H1 (cell line): ENCODE data around the gene OSTF1. TPM values are rescaled to one million over a fixed set of nuclear protein-coding genes. Genes with fewer than 3 reads are reported as not detected.

Experiments
- CTCF ChIA-PET: fragments of 300-600 bp; sonication (Branson Sonifier 250); formaldehyde crosslinking; loops from one replicate; lab custom pipeline; 2021; ENCODE audit not compliant: partially characterized antibody; lab: Charles Lee
- POLR2A ChIA-PET: fragments of 300-600 bp; sonication (Branson Sonifier 250); formaldehyde crosslinking; loops from one replicate; lab custom pipeline; 2021; ENCODE audit warnings: inconsistent platforms; ENCODE audit not compliant: partially characterized antibody; lab: Charles Lee
- DNase-seq, 2 experiments: peaks; one replicate each; pipeline versions ENCODE4 v3.0.0 to v3.0.0-alpha.2; 2010 to 2022; ENCODE audit warnings: low spot score in 2 of 2, low read depth in 1 of 2, mixed read lengths in 1 of 2
- FAIRE-seq: peaks from 2 replicates; lab custom pipeline; 2011; peaks lifted over from hg19 to GRCh38; lab: Jason Lieb, UNC
- H2AFZ ChIP-seq: 2 replicates; pipeline ENCODE4 v1.8.1; 2012; ENCODE audit warnings: low read length, inconsistent platforms
- H2AK5ac ChIP-seq: 2 replicates; pipeline ENCODE4 v1.6.1; 2013; ENCODE audit warnings: low read depth, low read length
- H2BK120ac ChIP-seq: replicated peaks from 2 replicates; pipeline ENCODE3; 2013; ENCODE audit warnings: low read depth, low read length, inconsistent platforms
- H2BK12ac ChIP-seq: 2 replicates; pipeline ENCODE4 v1.6.1; 2013; ENCODE audit warnings: low read depth, low read length
- H2BK15ac ChIP-seq: 2 replicates; pipeline ENCODE4 v1.6.1; 2013; ENCODE audit warnings: low read length
- H2BK20ac ChIP-seq: 2 replicates; pipeline ENCODE4 v1.6.1; 2013; ENCODE audit warnings: low read length
- H2BK5ac ChIP-seq: 2 replicates; pipeline ENCODE4 v1.6.1; 2013; ENCODE audit warnings: low read depth, low read length
- H3K14ac ChIP-seq: 2 replicates; pipeline ENCODE4 v1.6.1; 2013; ENCODE audit warnings: inconsistent platforms; ENCODE audit not compliant: insufficient read length
- H3K18ac ChIP-seq: 2 replicates; pipeline ENCODE4 v1.6.1; 2013; ENCODE audit warnings: low read length; ENCODE audit errors: extremely low read depth
- H3K23ac ChIP-seq: 2 replicates; pipeline ENCODE4 v1.6.1; 2013; ENCODE audit warnings: inconsistent platforms; ENCODE audit not compliant: insufficient read length
- H3K23me2 ChIP-seq: 2 replicates; pipeline ENCODE4 v1.6.1; 2013; ENCODE audit warnings: low read depth, low read length
- H3K27ac ChIP-seq: 2 replicates; pipeline ENCODE4 v1.6.1; 2011; ENCODE audit warnings: low read depth, low read length, inconsistent platforms
- H3K27me3 ChIP-seq, 4 experiments: replicated peaks in 1 of 4; 1 replicate in 1 of 4; 2 replicates in 3 of 4; pipeline versions ENCODE4 v1.6.1 to v1.8.1; 2011 to 2013; ENCODE audit warnings: low read length in 3 of 4, mild to moderate bottlenecking in 3 of 4, inconsistent platforms in 2 of 4, mixed read lengths in 2 of 4, moderate library complexity in 1 of 4; ENCODE audit not compliant: control insufficient read depth in 3 of 4, insufficient read depth in 3 of 4; ENCODE audit errors: extremely low read depth in 1 of 4
- H3K36me3 ChIP-seq, 4 experiments: 2 replicates each; pipeline versions ENCODE4 v1.6.1 to v1.8.1; 2011 to 2013; ENCODE audit warnings: mild to moderate bottlenecking in 4 of 4, low read length in 3 of 4, moderate library complexity in 2 of 4, control low read depth in 1 of 4, inconsistent platforms in 1 of 4; ENCODE audit not compliant: insufficient read depth in 4 of 4, control insufficient read depth in 2 of 4
- H3K4ac ChIP-seq: replicated peaks from 2 replicates; pipeline ENCODE3; 2013; ENCODE audit warnings: low read length, low read depth, mixed read lengths, inconsistent platforms; ENCODE audit not compliant: insufficient read length
- H3K4me1 ChIP-seq, 4 experiments: replicated peaks in 1 of 4; 1 replicate in 1 of 4; 2 replicates in 3 of 4; pipeline versions ENCODE4 v1.6.1 to v1.8.1; 2011 to 2013; ENCODE audit warnings: low read length in 3 of 4, inconsistent platforms in 2 of 4, mixed read lengths in 1 of 4; ENCODE audit not compliant: insufficient read depth in 4 of 4, control insufficient read depth in 3 of 4
- H3K4me2 ChIP-seq, 2 experiments: 2 replicates each; pipeline versions ENCODE4 v1.6.1 to v1.8.1; 2011 to 2013; ENCODE audit warnings: low read depth in 2 of 2, low read length in 2 of 2, control low read depth in 1 of 2, inconsistent platforms in 1 of 2, mild to moderate bottlenecking in 1 of 2; ENCODE audit not compliant: insufficient read depth in 1 of 2
- H3K4me3 ChIP-seq, 4 experiments: fragments of 200-600, 300-600 bp in 1 of 4; sonication (generic), shearing (Covaris generic), sonication (Bioruptor Twin) in 1 of 4; 2 replicates each; pipeline versions ENCODE4 v1.5.1 to v1.8.1; 2011 to 2016; ENCODE audit warnings: low read length in 4 of 4, low read depth in 3 of 4, control low read depth in 2 of 4, inconsistent platforms in 2 of 4, mild to moderate bottlenecking in 2 of 4, mixed read lengths in 1 of 4, moderate library complexity in 1 of 4; ENCODE audit not compliant: insufficient read depth in 2 of 4; ENCODE audit errors: extremely low read depth in 1 of 4
- H3K56ac ChIP-seq: replicated peaks from 2 replicates; pipeline ENCODE3; 2013; ENCODE audit warnings: low read depth, mild to moderate bottlenecking, mixed read lengths, low read length, inconsistent platforms; ENCODE audit not compliant: insufficient read length
- H3K79me1 ChIP-seq: 2 replicates; pipeline ENCODE4 v1.6.1; 2013; ENCODE audit warnings: low read depth, low read length, control low read depth
- H3K79me2 ChIP-seq, 2 experiments: 2 replicates each; pipeline versions ENCODE4 v1.6.1 to v1.8.1; 2012 to 2013; ENCODE audit warnings: low read length in 2 of 2, mild to moderate bottlenecking in 2 of 2, inconsistent platforms in 1 of 2; ENCODE audit not compliant: insufficient read depth in 2 of 2, control insufficient read depth in 1 of 2
- H3K9ac ChIP-seq, 4 experiments: replicated peaks in 1 of 4; 1 replicate in 1 of 4; 2 replicates in 3 of 4; pipeline versions ENCODE4 v1.6.1 to v1.8.1; 2011 to 2013; ENCODE audit warnings: low read depth in 3 of 4, low read length in 3 of 4, control low read depth in 2 of 4, mild to moderate bottlenecking in 2 of 4, moderate library complexity in 2 of 4, inconsistent platforms in 1 of 4; ENCODE audit errors: extremely low read depth in 1 of 4
- H3K9me3 ChIP-seq, 2 experiments: 2 replicates each; pipeline versions ENCODE4 v1.6.1 to v1.8.1; 2012 to 2013; ENCODE audit warnings: mild to moderate bottlenecking in 2 of 2, moderate library complexity in 2 of 2, control low read depth in 1 of 2, inconsistent platforms in 1 of 2, low read depth in 1 of 2, low read length in 1 of 2, mixed read lengths in 1 of 2; ENCODE audit not compliant: insufficient read depth in 2 of 2
- H4K20me1 ChIP-seq, 2 experiments: replicated peaks in 1 of 2; 2 replicates each; pipeline versions ENCODE3 to v1.8.1; 2011 to 2013; ENCODE audit warnings: inconsistent platforms in 2 of 2, low read length in 2 of 2, mild to moderate bottlenecking in 1 of 2; ENCODE audit not compliant: insufficient read depth in 2 of 2, control insufficient read depth in 1 of 2
- H4K5ac ChIP-seq: 2 replicates; pipeline ENCODE4 v1.6.1; 2013; ENCODE audit warnings: low read length, low read depth, mixed read lengths, inconsistent platforms; ENCODE audit not compliant: insufficient read length
- H4K8ac ChIP-seq: 2 replicates; pipeline ENCODE4 v1.8.0; 2013; ENCODE audit warnings: mild to moderate bottlenecking, moderate library complexity, low read length, inconsistent platforms; ENCODE audit not compliant: insufficient read depth; ENCODE audit errors: extremely low read depth
- H4K91ac ChIP-seq: replicated peaks from 2 replicates; pipeline ENCODE3; 2013; ENCODE audit warnings: low read length, mixed read lengths, inconsistent platforms; ENCODE audit not compliant: insufficient read length
- ATF2 ChIP-seq: IDR thresholded peaks from 2 replicates; pipeline ENCODE4 v1.6.1; 2012; ENCODE audit warnings: low read length, inconsistent platforms
- CBX5 ChIP-seq: fragments of 300-800, 300-1000 bp; sonication (generic); IDR thresholded peaks from 2 replicates; pipeline ENCODE4 v1.7.1; 2016; ENCODE audit warnings: antibody characterized with exemption, low read length, low read depth
- FOSL1 ChIP-seq: IDR thresholded peaks from 2 replicates; pipeline ENCODE4 v1.6.1; 2011; ENCODE audit warnings: mild to moderate bottlenecking, low read depth, low read length, moderate library complexity; ENCODE audit not compliant: insufficient read depth
- HDAC2 ChIP-seq, 2 experiments: fragments of 300-600 bp in 1 of 2; sonication (generic) in 1 of 2; IDR thresholded peaks; 2 replicates each; pipeline ENCODE4 v1.6.1; 2011 to 2012; ENCODE audit warnings: low read depth in 2 of 2, low read length in 2 of 2, mild to moderate bottlenecking in 2 of 2, moderate library complexity in 2 of 2, borderline replicate concordance in 1 of 2, inconsistent platforms in 1 of 2
- RFX5 ChIP-seq: IDR thresholded peaks from 2 replicates; pipeline ENCODE4 v1.6.1; 2011; ENCODE audit warnings: low read depth, low read length, improper control_type of control experiment, borderline replicate concordance
- SIX5 ChIP-seq: IDR thresholded peaks from 2 replicates; pipeline ENCODE4 v1.6.1; 2011; ENCODE audit warnings: mild to moderate bottlenecking, low read depth, low read length
- SP4 ChIP-seq: IDR thresholded peaks from 2 replicates; pipeline ENCODE4 v1.6.1; 2012; ENCODE audit warnings: low read length, inconsistent platforms
- TAF7 ChIP-seq: optimal IDR thresholded peaks from 2 replicates; pipeline ENCODE3; 2011; ENCODE audit warnings: low read depth, mild to moderate bottlenecking, inconsistent platforms, low read length, moderate library complexity, borderline replicate concordance
- TCF12 ChIP-seq: IDR thresholded peaks from 2 replicates; pipeline ENCODE4 v1.6.1; 2011; ENCODE audit warnings: low read depth, mild to moderate bottlenecking, low read length
- WGBS, 2 experiments: shearing (Covaris generic) in 1 of 2; methylation state at CpG; one replicate each; pipeline versions ENCODE4 v1.1.6 to v1.1.7; 2013 to 2015; ENCODE audit warnings: low lambda C conversion rate in 2 of 2, mixed read lengths in 2 of 2, inconsistent platforms in 1 of 2, low coverage in 1 of 2, missing lambda C conversion rate in 1 of 2; ENCODE audit not compliant: insufficient replicate concordance in 2 of 2, insufficient coverage in 1 of 2, insufficient read length in 1 of 2; ENCODE audit errors: extremely low coverage in 1 of 2, missing lambda C conversion rate in 1 of 2; 5-methylcytosine and 5-hydroxymethylcytosine counted together
- polyA plus RNA-seq, 7 experiments: library from polyadenylated mRNA; depleted of rRNA in 3 of 7; stranded (reverse) in 5 of 7; unstranded in 2 of 7; fragments of >200 nt in 5 of 7; fragments of 200-250 nt in 2 of 7; gene quantifications; 1 replicate in 5 of 7; 2 replicates in 1 of 7; 4 replicates in 1 of 7; pipeline versions ENCODE4 v1.2.1 to v1.2.3, GENCODE V29; 2011 to 2013; ENCODE audit warnings: missing spikeins in 2 of 7, mixed read lengths in 2 of 7
- total RNA-seq: library from RNA; stranded (reverse); fragmentation: NEBNext Ultra II Directional; extraction: Animal tissue kit (Norgen Biotek cat#: 25700); gene quantifications from 2 replicates; pipeline ENCODE4 v1.2.1, GENCODE V29; 2021

Gene OSTF1
- total and polyA plus RNA-seq, 2 of the 8 experiments (the other 6 are each of a cell fraction or from before 2014, with no cell fraction given): 5.0 to 18.9 TPM

DNA sequence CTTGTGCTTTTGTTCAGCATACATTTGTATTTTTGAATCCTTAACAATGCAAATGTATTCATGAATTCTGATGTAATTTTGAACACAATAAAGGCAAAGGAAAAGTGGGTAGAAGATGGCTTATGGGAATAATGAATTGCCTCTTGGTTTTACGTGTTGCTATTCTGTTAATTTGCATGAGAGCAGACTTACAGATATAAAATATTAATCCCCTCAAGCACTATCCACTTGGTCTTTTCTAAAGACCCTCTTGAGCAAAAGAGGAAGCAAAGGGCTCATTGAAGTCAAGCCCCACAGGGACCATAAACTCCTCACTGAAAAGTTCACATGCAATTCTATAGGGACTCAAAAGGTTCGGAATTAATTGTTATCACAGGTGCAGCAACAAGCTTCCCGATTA is 51.9 kb downstream of the OSTF1 start:
- H3K27ac ChIP-seq: no peak overlapping the region
- 88% methylated on average over 3 of the region's 3 CpGs; no CpG with 5 or more reads in 1 of the 2 experiments for WGBS, 2 experiments
- no peaks in the 10 kb centered on the region for H3K36me3 ChIP-seq
- no peak overlapping the region for H3K23ac ChIP-seq
- no peak overlapping the region for H2AK5ac ChIP-seq
- H3K9me3 ChIP-seq: 0 out of 4 replicates have a peak, but pooled peaks cover 0 to 3% of the 10 kb centered on the region in 2 experiments
- no peak overlapping the region for H2BK5ac ChIP-seq
- H3K56ac ChIP-seq: no peak overlapping the region
- H4K5ac ChIP-seq: no peak overlapping the region
- CTCF ChIA-PET: no interaction called here
- no peak overlapping the region for H2AFZ ChIP-seq
- no peaks in the 10 kb centered on the region for H3K4me1 ChIP-seq
- H3K18ac ChIP-seq: no peak overlapping the region
- H4K20me1 ChIP-seq: no peaks in the 10 kb centered on the region
- TF ChIP-seq ATF2: no peak
- no peak for TF ChIP-seq FOSL1
- TF ChIP-seq TAF7: no peak
- no peak for TF ChIP-seq CBX5
- TF ChIP-seq HDAC2 (IDR thresholded peaks at IDR 0.05; ENCODE audit: borderline replicate concordance in 1 of 2, low read depth in 2 of 2, low read length in 2 of 2): no peak
- no peak for TF ChIP-seq TCF12
- no peak for TF ChIP-seq SIX5
- TF ChIP-seq RFX5: no peak
- no peak for TF ChIP-seq SP4
- H2BK15ac ChIP-seq: no peak overlapping the region
- no peaks in the 10 kb centered on the region for H3K79me1 ChIP-seq
- H3K4me2 ChIP-seq: no peak overlapping the region
- DNase-seq (no peak), FAIRE-seq (no peak)
- no peak overlapping the region for H2BK20ac ChIP-seq
- no peak overlapping the region for H4K91ac ChIP-seq
- H2BK120ac ChIP-seq: no peak overlapping the region
- H3K27me3 ChIP-seq: no peaks in the 10 kb centered on the region
- no peak overlapping the region for H3K9ac ChIP-seq
- POLR2A ChIA-PET: no interaction called here
- H3K79me2 ChIP-seq: no peaks in the 10 kb centered on the region
- H4K8ac ChIP-seq: no peak overlapping the region
- no peak overlapping the region for H3K4me3 ChIP-seq
- no peaks in the 10 kb centered on the region for H3K23me2 ChIP-seq
- H3K14ac ChIP-seq: no peak overlapping the region
- H2BK12ac ChIP-seq: no peak overlapping the region
- H3K4ac ChIP-seq: no peak overlapping the region
